SK-N-SH (cell line): ENCODE results near the gene MYO1D. TPM values are rescaled to one million over a fixed set of nuclear protein-coding genes. Genes with fewer than 3 reads are reported as not detected.

Source experiments
- CTCF ChIA-PET: fragments of 300-600, 350-600 bp; formaldehyde crosslinking; extraction: SDS; loops from one replicate; lab custom pipeline; 2021; lab: Yijun Ruan, JAX
- POLR2A ChIA-PET: fragments of 350-600 bp; sonication (Branson Sonifier 250); formaldehyde crosslinking; extraction: SDS; loops from one replicate; lab custom pipeline; 2020; ENCODE audit warnings: antibody characterized with exemption, inconsistent platforms; lab: Yijun Ruan, JAX
- DNase-seq: peaks from one replicate; pipeline ENCODE4 v3.0.0; 2012
- H2AFZ ChIP-seq: fragments of 200-600 bp; sonication (generic); 2 replicates; pipeline ENCODE4 v1.8.1; 2016; ENCODE audit warnings: antibody characterized with exemption, mild to moderate bottlenecking, low read depth
- H3F3A ChIP-seq: fragments of 200-600 bp; sonication (generic); replicated peaks from 2 replicates; pipeline ENCODE3; 2016; ENCODE audit warnings: antibody characterized with exemption, mild to moderate bottlenecking; ENCODE audit not compliant: insufficient read depth
- H3K27ac ChIP-seq, 2 experiments: fragments of 200-500 bp in 1 of 2; fragments of 200-600 bp in 1 of 2; sonication (Bioruptor generic) in 1 of 2; sonication (generic), shearing (Covaris generic) in 1 of 2; 2 replicates each; pipeline versions ENCODE4 v1.5.1 to v1.6.1; 2014 to 2016; ENCODE audit warnings: low read depth in 2 of 2, inconsistent platforms in 1 of 2, low read length in 1 of 2, mild to moderate bottlenecking in 1 of 2, mixed read lengths in 1 of 2
- H3K27me3 ChIP-seq: fragments of 200-600 bp; sonication (generic), shearing (Covaris generic); 2 replicates; pipeline ENCODE4 v1.6.1; 2016; ENCODE audit warnings: mixed run types; ENCODE audit not compliant: insufficient read depth
- H3K36me3 ChIP-seq, 2 experiments: fragments of 200-500 bp in 1 of 2; fragments of 200-600 bp in 1 of 2; sonication (Bioruptor generic) in 1 of 2; sonication (generic) in 1 of 2; replicated peaks in 1 of 2; 2 replicates each; pipeline versions ENCODE3 to v1.5.1; 2014 to 2016; ENCODE audit warnings: low read length in 1 of 2, mild to moderate bottlenecking in 1 of 2; ENCODE audit not compliant: insufficient read depth in 2 of 2, control insufficient read depth in 1 of 2
- H3K4me1 ChIP-seq, 2 experiments: fragments of 200-500 bp in 1 of 2; fragments of 200-600 bp in 1 of 2; sonication (Bioruptor generic) in 1 of 2; sonication (generic), shearing (Covaris generic) in 1 of 2; 2 replicates each; pipeline versions ENCODE4 v1.5.1 to v1.6.1; 2014 to 2016; ENCODE audit warnings: low read depth in 1 of 2, low read length in 1 of 2, mixed run types in 1 of 2; ENCODE audit not compliant: insufficient read depth in 2 of 2, control insufficient read depth in 1 of 2
- H3K4me2 ChIP-seq: fragments of 200-600 bp; sonication (generic), shearing (Covaris generic); 2 replicates; pipeline ENCODE4 v1.6.1; 2017; ENCODE audit warnings: mixed run types
- H3K4me3 ChIP-seq, 2 experiments: fragments of 200-500 bp in 1 of 2; fragments of 200-600 bp in 1 of 2; sonication (Bioruptor generic) in 1 of 2; sonication (generic), shearing (Covaris generic) in 1 of 2; 2 replicates each; pipeline versions ENCODE4 v1.5.1 to v1.8.1; 2014 to 2016; ENCODE audit warnings: low read depth in 2 of 2, inconsistent platforms in 1 of 2, low read length in 1 of 2, mild to moderate bottlenecking in 1 of 2, mixed read lengths in 1 of 2, moderate library complexity in 1 of 2
- H3K79me2 ChIP-seq: fragments of 200-600 bp; sonication (generic); 2 replicates; pipeline ENCODE4 v1.8.1; 2017; ENCODE audit warnings: mild to moderate bottlenecking; ENCODE audit not compliant: insufficient read depth
- H3K9ac ChIP-seq: fragments of 200-600 bp; sonication (generic); 2 replicates; pipeline ENCODE4 v1.6.1; 2017; ENCODE audit warnings: mixed run types
- H3K9me2 ChIP-seq: fragments of 200-600 bp; sonication (generic); 2 replicates; pipeline ENCODE4 v1.6.1; 2017; ENCODE audit warnings: mixed run types
- H3K9me3 ChIP-seq: fragments of 200-600 bp; sonication (generic); 2 replicates; pipeline ENCODE4 v1.6.1; 2017; ENCODE audit warnings: mixed run types, mild to moderate bottlenecking, moderate library complexity
- H4K20me1 ChIP-seq: fragments of 200-600 bp; sonication (generic); 2 replicates; pipeline ENCODE4 v1.6.1; 2017; ENCODE audit warnings: mild to moderate bottlenecking, mixed run types; ENCODE audit not compliant: insufficient read depth
- EP300 ChIP-seq, 2 experiments: IDR thresholded peaks; 2 replicates each; pipeline versions ENCODE4 v1.4.0 to v1.6.1; 2012; ENCODE audit warnings: borderline replicate concordance in 1 of 2, low read depth in 1 of 2, low read length in 1 of 2
- FOSL2 ChIP-seq: IDR thresholded peaks from 2 replicates; pipeline ENCODE4 v1.4.0; 2012; ENCODE audit warnings: low read depth, mild to moderate bottlenecking, moderate library complexity, borderline replicate concordance
- FOXJ3 ChIP-seq: sonication (generic); formaldehyde crosslinking; IDR thresholded peaks from 2 replicates; pipeline ENCODE4 v1.5.1; 2020; ENCODE audit warnings: mild to moderate bottlenecking, missing genetic modification reagents
- FOXM1 ChIP-seq: IDR thresholded peaks from 2 replicates; pipeline ENCODE4 v1.4.0; 2012; ENCODE audit warnings: low read depth, mild to moderate bottlenecking
- GATA2 ChIP-seq: sonication (generic); formaldehyde crosslinking; IDR thresholded peaks from 2 replicates; pipeline ENCODE4 v1.5.0; 2020; ENCODE audit warnings: mild to moderate bottlenecking, missing genetic modification reagents
- MEF2A ChIP-seq: IDR thresholded peaks from 2 replicates; pipeline ENCODE4 v1.4.0; 2012; ENCODE audit warnings: low read depth, borderline replicate concordance
- NFIC ChIP-seq: IDR thresholded peaks from 2 replicates; pipeline ENCODE4 v1.4.0; 2012; ENCODE audit warnings: borderline replicate concordance
- NRF1 ChIP-seq: IDR thresholded peaks from 2 replicates; pipeline ENCODE4 v1.6.1; 2012; ENCODE audit warnings: low read depth, mild to moderate bottlenecking, low read length
- POLR2AphosphoS5 ChIP-seq: IDR thresholded peaks from 2 replicates; pipeline ENCODE4 v1.6.1; 2012; ENCODE audit warnings: low read depth, low read length
- RCOR1 ChIP-seq: fragments of 150-350 bp; IDR thresholded peaks from 2 replicates; pipeline ENCODE4 v1.6.1; 2017; ENCODE audit warnings: antibody characterized with exemption, low read length
- RFX5 ChIP-seq: IDR thresholded peaks from 2 replicates; pipeline ENCODE4 v1.6.1; 2012; ENCODE audit warnings: mild to moderate bottlenecking, improper control_type of control experiment, low read length
- SIN3A ChIP-seq: IDR thresholded peaks from 2 replicates; pipeline ENCODE4 v1.6.1; 2012; ENCODE audit warnings: low read depth, mild to moderate bottlenecking, low read length, moderate library complexity, borderline replicate concordance
- SMC3 ChIP-seq: IDR thresholded peaks from 2 replicates; pipeline ENCODE4 v1.6.1; 2012; ENCODE audit warnings: low read depth, low read length, improper control_type of control experiment
- TCF12 ChIP-seq: IDR thresholded peaks from 2 replicates; pipeline ENCODE4 v1.4.0; 2012
- TEAD4 ChIP-seq: IDR thresholded peaks from 2 replicates; pipeline ENCODE4 v1.4.0; 2012; ENCODE audit warnings: mild to moderate bottlenecking, borderline replicate concordance; ENCODE audit not compliant: insufficient read depth
- USF1 ChIP-seq: IDR thresholded peaks from 2 replicates; pipeline ENCODE4 v1.4.0; 2012; ENCODE audit warnings: low read depth, borderline replicate concordance
- ZBTB33 ChIP-seq: IDR thresholded peaks from 2 replicates; pipeline ENCODE4 v1.4.0; 2012; ENCODE audit warnings: low read depth, borderline replicate concordance
- WGBS: methylation state at CpG from one replicate; pipeline ENCODE4 v1.1.6; 2017; ENCODE audit warnings: low lambda C conversion rate; 5-methylcytosine and 5-hydroxymethylcytosine counted together
- polyA plus RNA-seq, 3 experiments: library from polyadenylated mRNA; depleted of rRNA; stranded (reverse); fragments of >200 nt; gene quantifications; 2 replicates each; pipeline ENCODE4 v1.2.3, GENCODE V29; 2012
- TF ChIP-seq, protein P1 (sequence below): IDR thresholded peaks from 2 replicates; pipeline ENCODE4; 2012

MYO1D gene
- polyA plus RNA-seq, 1 of the 3 experiments (the other 2 are of a cell fraction) = 20.4 TPM

DNA sequence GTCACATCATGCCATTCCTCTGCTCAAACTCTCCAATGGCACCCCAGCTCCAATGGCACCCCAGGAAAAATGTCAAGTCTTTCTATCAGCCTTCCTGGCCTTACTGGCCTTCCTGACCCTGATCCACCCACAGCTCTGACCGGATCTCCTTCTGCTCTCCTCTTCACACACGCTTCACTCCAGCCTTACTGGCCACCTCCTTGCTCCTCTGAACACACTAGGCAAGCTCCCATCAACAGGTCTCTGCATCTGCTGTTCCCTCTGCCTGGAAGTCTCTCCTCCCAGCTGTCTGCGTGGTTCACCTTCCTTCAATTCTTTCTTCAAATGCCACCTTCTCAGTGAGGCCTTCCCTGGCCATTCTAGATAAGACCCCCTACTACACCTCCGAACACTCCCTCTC is 43.4 kb downstream of the MYO1D start:
- TF ChIP-seq FOXJ3 (no peak), RFX5 (no peak), ZBTB33 (no peak), SMC3 (no peak), MEF2A (no peak), FOXM1 (no peak), GATA2 (CRISPR knock-in tag) (no peak), NFIC (no peak), POLR2AphosphoS5 (no peak), EP300 (IDR thresholded peaks at IDR 0.05; ENCODE audit: borderline replicate concordance in 1 of 2, low read depth in 1 of 2, low read length in 1 of 2) (no peak), USF1 (no peak), NRF1 (no peak)
- TF ChIP-seq, protein P1, sequence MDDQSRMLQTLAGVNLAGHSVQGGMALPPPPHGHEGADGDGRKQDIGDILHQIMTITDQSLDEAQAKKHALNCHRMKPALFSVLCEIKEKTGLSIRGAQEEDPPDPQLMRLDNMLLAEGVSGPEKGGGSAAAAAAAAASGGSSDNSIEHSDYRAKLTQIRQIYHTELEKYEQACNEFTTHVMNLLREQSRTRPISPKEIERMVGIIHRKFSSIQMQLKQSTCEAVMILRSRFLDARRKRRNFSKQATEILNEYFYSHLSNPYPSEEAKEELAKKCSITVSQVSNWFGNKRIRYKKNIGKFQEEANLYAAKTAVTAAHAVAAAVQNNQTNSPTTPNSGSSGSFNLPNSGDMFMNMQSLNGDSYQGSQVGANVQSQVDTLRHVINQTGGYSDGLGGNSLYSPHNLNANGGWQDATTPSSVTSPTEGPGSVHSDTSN = no peak
- ChIA-PET CTCF (interaction anchor here (1.2 kb wide), 2 partner anchors 44 to 50 kb away, joined by 5 to 8 read pairs; no protein-coding TSS in a partner anchor), POLR2A (no interaction called here)
- WGBS = 89% methylated on average over 4 of the region's 4 CpGs
- Histone ChIP-seq H2AFZ (no peak overlapping the region), H3F3A (peaks cover 4% of the 10 kb centered on the region), H3K27ac (no peak overlapping the region), H3K4me1 (peaks cover 0 to 7% of the 10 kb centered on the region in 2 experiments; a peak in 2 of 4 replicates), H3K4me2 (no peak overlapping the region), H3K9me2 (no peaks in the 10 kb centered on the region), H3K4me3 (no peak overlapping the region), H3K36me3 (no peaks in the 10 kb centered on the region), H3K9ac (no peak overlapping the region), H3K27me3 (no peaks in the 10 kb centered on the region), H4K20me1 (no peaks in the 10 kb centered on the region), H3K9me3 (no peaks in the 10 kb centered on the region), H3K79me2 (no peaks in the 10 kb centered on the region; the same call in 1 of the 2 replicates)
- DNase-seq = no peak

DNA sequence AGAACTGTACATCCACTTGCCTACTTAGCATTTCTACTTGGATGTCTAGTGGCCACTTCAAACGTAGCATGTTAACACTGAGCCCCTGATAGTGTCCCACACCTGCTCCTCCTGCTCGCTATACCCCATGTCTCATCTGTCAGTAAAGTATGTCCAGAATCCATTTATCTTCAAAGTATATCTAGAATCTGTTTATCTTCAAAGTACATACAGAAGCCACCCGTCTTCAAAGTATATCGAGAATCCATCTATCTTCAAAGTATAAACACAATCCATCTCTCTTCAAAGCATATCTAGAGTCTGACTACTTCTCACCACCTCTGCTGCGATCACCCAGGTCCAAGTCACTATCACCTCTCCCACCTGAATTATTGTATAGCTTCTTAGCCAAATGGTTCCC is 43.8 kb downstream of the MYO1D start:
- Histone ChIP-seq H3K36me3 (no peaks in the 10 kb centered on the region), H3K9me2 (no peaks in the 10 kb centered on the region), H3K9ac (no peak overlapping the region), H2AFZ (no peak overlapping the region), H3F3A (peaks cover 7% of the 10 kb centered on the region), H3K9me3 (no peaks in the 10 kb centered on the region), H3K4me2 (no peak overlapping the region), H3K79me2 (no peaks in the 10 kb centered on the region; the same call in 1 of the 2 replicates), H3K27ac (no peak overlapping the region), H3K27me3 (no peaks in the 10 kb centered on the region), H4K20me1 (no peaks in the 10 kb centered on the region), H3K4me3 (no peak overlapping the region), H3K4me1 (peaks cover 0 to 12% of the 10 kb centered on the region in 2 experiments; a peak in 2 of 4 replicates)
- ChIA-PET POLR2A (no interaction called here), CTCF (interaction anchor here (0.8 to 1.2 kb wide), 4 partner anchors 43 to 77 kb away, joined by 3 to 8 read pairs (median 4); no protein-coding TSS in a partner anchor)
- 91% methylated on average over 5 of the region's 5 CpGs for WGBS
- TF ChIP-seq TCF12 (no peak), FOXM1 (no peak), USF1 (no peak), TEAD4 (no peak), RCOR1 (no peak), SIN3A (no peak), POLR2AphosphoS5 (no peak), SMC3 (no peak), FOSL2 (no peak), NRF1 (no peak)
- no peak for DNase-seq
